ENCODE data around the gene MRPL44.

- TF ChIP-seq YY1 (IDR thresholded peaks at IDR 0.05; ENCODE audit: insufficient read depth, insufficient read length) (no peak), SUZ12 (IDR thresholded peaks at IDR 0.05; ENCODE audit: extremely low read depth, insufficient read depth, insufficient read length) (no peak)
Observed at GRCh38 chr2:223997938-223998337, 40.7 kb downstream of the MRPL44 start.
